Measurements from ENCODE around the gene FUT7. TPM values are rescaled to one million over a fixed set of nuclear protein-coding genes. Genes with fewer than 3 reads are reported as not detected.
A peak's percentile ranks its signal among the peaks of the same experiment; 100 is the strongest.

Gene FUT7
- polyA plus RNA-seq, 3 donors, result 6.1 to 13.4 (median 10.5) TPM

- Histone ChIP-seq H3K27me3 (ENCODE audit: control insufficient read depth in 2 of 2, insufficient read depth in 2 of 2, low read length in 2 of 2) (peaks cover 23 to 61% of the 10 kb centered on the region in 2 donors), H3K9me3 (replicated peaks in 1 of 2; ENCODE audit: control insufficient read depth in 1 of 2, insufficient read depth in 1 of 2, low read length in 2 of 2) (peaks cover 0 to 13% of the 10 kb centered on the region in 2 donors), H3K4me1 (ENCODE audit: control insufficient read depth in 1 of 2, insufficient read depth in 2 of 2, low read length in 2 of 2) (peaks cover 18 to 30% of the 10 kb centered on the region in 2 donors), H3K4me2 (replicated peaks; ENCODE audit: extremely low read depth, low read length, poor library complexity, severe bottlenecking) (no peak overlapping the region), H2AFZ (ENCODE audit: insufficient read depth, low read depth, low read length, poor library complexity, severe bottlenecking) (no peak overlapping the region), H3K79me2 (ENCODE audit: insufficient read depth, low read length) (no peaks in the 10 kb centered on the region), H3K27ac (ENCODE audit: low read depth in 1 of 2, low read length in 2 of 2) (no peak overlapping the region), H3K4me3 (replicated peaks in 1 of 3; ENCODE audit: low read depth in 2 of 3, low read length in 3 of 3) (peak overlapping the region in 1 of 3 experiments; percentile 42), H4K20me1 (ENCODE audit: insufficient read depth, low read length) (peaks cover 11% of the 10 kb centered on the region), H3K36me3 (replicated peaks in 1 of 2; ENCODE audit: control insufficient read depth in 1 of 2, insufficient read depth in 2 of 2, low read length in 2 of 2) (no peaks in the 10 kb centered on the region), H3K9ac (ENCODE audit: insufficient read depth, low read length, poor library complexity, severe bottlenecking) (no peak overlapping the region)
- peaks cover 52 to 66% (median 65%) of the 10 kb centered on the region in 3 donors for H3K27me3 Mint-ChIP-seq (ENCODE audit: low read depth in 3 of 3)
- intact Hi-C loops (cut with micrococcal nuclease), result no loop called here
- H3K36me3 Mint-ChIP-seq, result peaks cover 1 to 4% of the 10 kb centered on the region in 2 donors
- TF ChIP-seq, protein P1, sequence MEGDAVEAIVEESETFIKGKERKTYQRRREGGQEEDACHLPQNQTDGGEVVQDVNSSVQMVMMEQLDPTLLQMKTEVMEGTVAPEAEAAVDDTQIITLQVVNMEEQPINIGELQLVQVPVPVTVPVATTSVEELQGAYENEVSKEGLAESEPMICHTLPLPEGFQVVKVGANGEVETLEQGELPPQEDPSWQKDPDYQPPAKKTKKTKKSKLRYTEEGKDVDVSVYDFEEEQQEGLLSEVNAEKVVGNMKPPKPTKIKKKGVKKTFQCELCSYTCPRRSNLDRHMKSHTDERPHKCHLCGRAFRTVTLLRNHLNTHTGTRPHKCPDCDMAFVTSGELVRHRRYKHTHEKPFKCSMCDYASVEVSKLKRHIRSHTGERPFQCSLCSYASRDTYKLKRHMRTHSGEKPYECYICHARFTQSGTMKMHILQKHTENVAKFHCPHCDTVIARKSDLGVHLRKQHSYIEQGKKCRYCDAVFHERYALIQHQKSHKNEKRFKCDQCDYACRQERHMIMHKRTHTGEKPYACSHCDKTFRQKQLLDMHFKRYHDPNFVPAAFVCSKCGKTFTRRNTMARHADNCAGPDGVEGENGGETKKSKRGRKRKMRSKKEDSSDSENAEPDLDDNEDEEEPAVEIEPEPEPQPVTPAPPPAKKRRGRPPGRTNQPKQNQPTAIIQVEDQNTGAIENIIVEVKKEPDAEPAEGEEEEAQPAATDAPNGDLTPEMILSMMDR (IDR thresholded peaks at IDR 0.05), result no peak
- H3K4me1 Mint-ChIP-seq, result peaks cover 13% of the 10 kb centered on the region
- peaks cover 0 to 10% (median 2%) of the 10 kb centered on the region in 7 donors for H3K9me3 Mint-ChIP-seq
- peak overlapping the region in 1 of 2 donors; percentile 85 for H3K4me3 Mint-ChIP-seq
- 5% methylated on average over 17 of the region's 18 CpGs for WGBS (ENCODE audit: insufficient coverage)
- H3K27ac Mint-ChIP-seq, result peak overlapping the region in 1 of 7 donors; percentile 18
- no peak for DNase-seq
Observed at GRCh38 chr9:137044502-137045177, 12.8 kb upstream of the FUT7 start.

GRCh38 chr9:137044037-137044436, 12.1 kb upstream of the FUT7 start:
- H3K4me3 Mint-ChIP-seq, result peak overlapping the region in 1 of 2 donors; percentile 75
- intact Hi-C loops (cut with micrococcal nuclease), result no loop called here
- Histone ChIP-seq H2AFZ (ENCODE audit: insufficient read depth, low read depth, low read length, poor library complexity, severe bottlenecking) (no peak overlapping the region), H3K27me3 (ENCODE audit: control insufficient read depth in 2 of 2, insufficient read depth in 2 of 2, low read length in 2 of 2) (peaks cover 20 to 55% of the 10 kb centered on the region in 2 donors), H4K20me1 (ENCODE audit: insufficient read depth, low read length) (peaks cover 17% of the 10 kb centered on the region), H3K27ac (ENCODE audit: low read depth in 1 of 2, low read length in 2 of 2) (no peak overlapping the region), H3K36me3 (replicated peaks in 1 of 2; ENCODE audit: control insufficient read depth in 1 of 2, insufficient read depth in 2 of 2, low read length in 2 of 2) (no peaks in the 10 kb centered on the region), H3K9ac (ENCODE audit: insufficient read depth, low read length, poor library complexity, severe bottlenecking) (no peak overlapping the region), H3K4me1 (ENCODE audit: control insufficient read depth in 1 of 2, insufficient read depth in 2 of 2, low read length in 2 of 2) (peaks cover 18 to 30% of the 10 kb centered on the region in 2 donors), H3K9me3 (replicated peaks in 1 of 2; ENCODE audit: control insufficient read depth in 1 of 2, insufficient read depth in 1 of 2, low read length in 2 of 2) (peaks cover 0 to 13% of the 10 kb centered on the region in 2 donors), H3K79me2 (ENCODE audit: insufficient read depth, low read length) (no peaks in the 10 kb centered on the region), H3K4me2 (replicated peaks; ENCODE audit: extremely low read depth, low read length, poor library complexity, severe bottlenecking) (no peak overlapping the region), H3K4me3 (replicated peaks in 1 of 3; ENCODE audit: low read depth in 2 of 3, low read length in 3 of 3) (no peak overlapping the region)
- H3K27ac Mint-ChIP-seq, result no peak overlapping the region
- peaks cover 0 to 10% (median 2%) of the 10 kb centered on the region in 7 donors for H3K9me3 Mint-ChIP-seq
- WGBS (ENCODE audit: insufficient coverage), result 45% methylated on average over 12 of the region's 12 CpGs
- DNase-seq, result no peak
- peaks cover 1 to 4% of the 10 kb centered on the region in 2 donors for H3K36me3 Mint-ChIP-seq
- TF ChIP-seq, protein P1 (IDR thresholded peaks at IDR 0.05), result no peak
- H3K4me1 Mint-ChIP-seq, result peaks cover 13% of the 10 kb centered on the region
- H3K27me3 Mint-ChIP-seq (ENCODE audit: low read depth in 3 of 3), result peaks cover 46 to 60% (median 59%) of the 10 kb centered on the region in 3 donors

All from CD14-positive monocyte (primary cell).